Left ventricle myocardium superior (tissue), 1 donor: ENCODE data around the gene SHH. TPM values are rescaled to one million over a fixed set of nuclear protein-coding genes. Genes with fewer than 3 reads are reported as not detected.
A peak's percentile ranks its signal among the peaks of the same experiment; 100 is the strongest.

Source experiments
- ATAC-seq: fragments of 200-7000 bp; cut with Tn5 transposase; one replicate; pipeline ENCODE4 v1.9.1; 2020; ENCODE audit warnings: mild to moderate bottlenecking, moderate library complexity
- DNase-seq: peaks from one replicate; pipeline ENCODE4 v3.0.0-alpha.2; 2020
- intact Hi-C: fragments of 100-400 bp; cut with micrococcal nuclease; formaldehyde crosslinking; loops from one replicate; pipeline ENCODE4 v1.11.0; 2022
- total RNA-seq: library from RNA; stranded (reverse); fragmentation: NEBNext Ultra II Directional; extraction: Animal tissue kit (Norgen Biotek cat#: 25700); gene quantifications from one replicate; pipeline ENCODE4 v1.2.1, GENCODE V29; 2021
- donor health status: DM: no; HTN: yes; CAD: no; lungs with severe emphysema.

Gene SHH
- total RNA-seq, 1 donor from 2014 or later = not detected

DNA sequence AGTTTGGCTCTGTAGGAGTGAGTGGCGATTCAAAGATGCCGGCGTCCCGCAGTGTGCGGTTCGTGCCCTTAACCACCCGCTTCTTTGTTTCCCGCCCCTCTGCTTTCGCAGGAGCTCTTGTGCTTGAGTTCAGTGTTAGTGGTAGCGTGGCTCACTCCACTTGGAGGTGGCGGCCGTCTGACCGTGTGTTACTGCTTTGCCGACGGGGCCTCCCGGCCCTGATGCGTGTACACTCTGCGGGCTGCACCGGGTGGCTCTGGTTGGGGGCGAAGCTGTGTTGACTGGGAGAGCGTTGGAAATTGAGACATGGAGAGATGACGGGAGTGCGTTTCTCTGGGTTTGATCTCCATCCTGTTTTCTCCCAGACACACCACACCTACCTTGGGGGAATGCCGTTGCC is 31.4 kb downstream of the SHH start:
- DNase-seq = no peak
- no peak for ATAC-seq
- intact Hi-C loops = no loop called here

DNA sequence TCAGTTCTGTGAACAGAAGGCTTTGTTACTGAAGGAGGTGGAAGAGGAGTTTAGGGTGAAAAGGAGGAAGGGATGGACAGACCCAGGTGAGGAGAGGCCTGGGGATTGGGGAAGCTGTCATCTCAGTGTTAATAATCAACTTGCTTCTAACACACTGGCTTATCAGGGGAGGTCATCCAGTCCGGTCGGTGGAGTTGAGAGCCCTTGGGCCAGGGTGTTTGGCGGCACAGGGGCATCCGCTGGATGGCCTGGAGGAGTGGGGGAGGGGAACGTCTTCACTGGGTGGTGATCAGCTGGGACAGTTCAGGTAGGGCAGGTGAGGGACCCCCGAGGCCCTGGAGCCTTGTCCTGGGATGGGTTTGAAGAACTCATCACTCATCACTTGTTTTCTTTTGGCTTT is 33.9 kb downstream of the SHH start:
- intact Hi-C loops = no loop called here
- ATAC-seq (no peak), DNase-seq (no peak)

DNA sequence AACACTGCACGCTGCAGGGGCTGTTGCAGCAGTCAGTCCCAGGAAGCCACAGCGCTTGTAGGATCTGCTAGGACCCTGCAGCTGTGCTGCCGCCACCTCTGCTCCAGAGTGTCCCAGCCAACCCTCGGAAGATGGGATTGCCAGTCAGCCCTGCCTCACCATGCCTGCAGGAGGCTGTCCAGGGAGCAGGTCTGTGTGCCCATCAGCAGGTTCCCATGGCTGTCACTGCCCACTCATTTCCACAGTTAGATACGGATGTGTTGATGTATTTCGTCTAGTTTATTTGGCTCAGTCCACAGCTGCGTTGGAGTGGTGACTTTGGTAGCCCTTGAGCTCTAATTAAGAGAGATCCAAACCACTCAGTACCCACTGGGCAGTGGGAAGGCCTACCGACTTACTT is 35.7 kb downstream of the SHH start:
- DNase-seq = no peak
- ATAC-seq = peak; percentile 23
- intact Hi-C loops = no loop called here

DNA sequence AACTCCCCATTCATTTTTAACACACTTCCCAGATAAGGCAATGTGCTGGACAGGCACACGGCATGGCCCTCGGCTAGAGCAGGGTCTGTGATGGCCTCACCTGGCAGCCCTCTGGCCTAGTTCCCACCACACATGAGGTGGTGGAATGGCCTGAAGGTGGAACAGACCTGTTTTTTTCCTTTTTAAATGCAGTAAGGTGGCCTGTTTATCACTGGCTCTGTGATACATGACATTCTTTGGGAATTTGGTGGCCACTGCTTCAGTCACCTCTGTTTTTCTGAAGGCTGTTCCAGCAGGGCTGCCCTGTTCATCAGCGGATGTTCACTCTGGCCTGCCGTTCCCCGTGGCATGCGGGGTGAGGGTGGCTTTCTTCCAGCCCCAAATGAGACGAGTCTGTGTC is 36.6 kb downstream of the SHH start:
- no peak for ATAC-seq
- intact Hi-C loops = no loop called here
- no peak for DNase-seq

DNA sequence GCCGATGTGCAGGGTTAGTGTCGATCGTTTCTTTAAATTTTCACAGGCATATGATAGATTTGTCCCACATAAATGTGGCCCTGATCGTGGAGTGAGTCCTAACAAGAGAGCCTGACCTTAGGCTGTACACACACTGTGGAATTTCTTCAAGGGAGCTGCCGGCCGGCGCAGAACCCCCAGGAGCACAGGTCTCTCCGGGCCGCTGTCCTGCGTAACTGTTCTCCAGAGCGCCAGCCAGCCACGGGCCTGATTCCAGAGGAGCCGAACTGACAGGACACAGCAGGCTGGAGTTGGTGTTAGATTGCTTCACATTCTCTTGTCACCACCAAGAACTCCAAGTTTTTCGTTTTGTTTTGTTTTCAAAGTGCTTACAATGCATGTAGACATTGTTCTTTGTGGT is 37.3 kb downstream of the SHH start:
- ATAC-seq (peak; percentile 53), DNase-seq (peak; percentile 68)
- intact Hi-C loops = no loop called here

DNA sequence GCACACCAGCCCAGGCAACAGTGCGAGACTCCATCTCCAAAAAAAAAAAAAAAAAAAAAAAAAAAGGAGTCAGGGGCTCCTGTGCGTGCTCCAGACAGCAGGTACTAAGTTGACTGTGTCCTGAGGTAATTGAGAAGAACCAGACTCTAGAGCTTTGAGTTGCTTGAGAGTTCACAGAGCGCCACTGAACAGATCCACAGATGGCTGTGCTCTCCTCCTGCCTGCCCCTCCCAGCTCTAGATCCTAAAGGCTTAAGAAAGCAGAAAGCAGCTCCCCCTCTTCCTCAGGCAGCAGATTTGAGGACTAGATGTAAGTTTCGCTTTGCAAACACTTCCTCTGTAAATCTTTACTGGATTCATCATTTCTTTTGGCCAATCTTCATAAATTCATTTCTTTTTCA is 38.7 kb downstream of the SHH start:
- DNase-seq = no peak
- no peak for ATAC-seq
- intact Hi-C loops = no loop called here

DNA sequence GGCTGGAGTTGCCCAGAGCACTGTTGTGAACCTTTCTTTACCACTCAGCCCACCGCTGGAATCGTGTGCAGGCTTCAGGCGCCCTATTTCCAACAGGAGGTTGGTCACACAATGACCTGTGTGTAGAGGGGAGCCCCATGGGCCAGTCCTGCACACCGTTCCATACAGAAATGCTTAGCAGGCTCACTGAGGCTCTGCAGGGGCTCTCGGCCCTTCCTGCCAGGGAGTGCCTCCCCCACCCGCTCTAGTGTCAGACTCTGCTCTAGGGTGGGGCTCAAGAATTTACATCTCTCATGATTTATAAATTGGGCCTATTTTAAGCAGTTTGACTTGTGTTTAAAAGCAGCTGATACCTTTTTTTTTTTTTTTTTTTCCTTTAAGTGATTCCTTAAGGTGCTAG is 42.0 kb downstream of the SHH start:
- no peak for DNase-seq
- intact Hi-C loops = no loop called here
- ATAC-seq = no peak

DNA sequence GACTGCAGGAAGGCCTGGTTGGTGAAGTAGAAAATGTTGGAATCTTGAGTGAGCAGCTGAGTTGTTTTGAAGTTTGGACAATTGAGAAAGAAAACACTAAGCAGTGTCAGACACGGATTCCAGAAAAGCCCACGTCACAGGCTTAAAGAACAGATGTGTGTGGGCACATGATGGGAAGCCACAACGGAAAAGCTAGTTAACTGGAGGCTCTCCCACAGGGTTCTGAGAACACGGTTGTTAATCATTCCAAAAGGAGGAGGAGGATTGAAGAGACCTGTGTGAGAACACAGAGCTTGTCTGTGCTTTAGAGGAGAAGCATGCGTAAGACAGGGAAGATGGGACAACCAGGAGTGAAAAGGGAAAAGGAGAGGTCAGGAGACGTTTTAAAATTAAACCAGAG is 42.6 kb downstream of the SHH start:
- ATAC-seq = peak; percentile 23
- intact Hi-C loops = loop anchor here (5.0 kb wide), 1 partner anchor 172 kb away; no protein-coding TSS in a partner anchor
- no peak for DNase-seq

DNA sequence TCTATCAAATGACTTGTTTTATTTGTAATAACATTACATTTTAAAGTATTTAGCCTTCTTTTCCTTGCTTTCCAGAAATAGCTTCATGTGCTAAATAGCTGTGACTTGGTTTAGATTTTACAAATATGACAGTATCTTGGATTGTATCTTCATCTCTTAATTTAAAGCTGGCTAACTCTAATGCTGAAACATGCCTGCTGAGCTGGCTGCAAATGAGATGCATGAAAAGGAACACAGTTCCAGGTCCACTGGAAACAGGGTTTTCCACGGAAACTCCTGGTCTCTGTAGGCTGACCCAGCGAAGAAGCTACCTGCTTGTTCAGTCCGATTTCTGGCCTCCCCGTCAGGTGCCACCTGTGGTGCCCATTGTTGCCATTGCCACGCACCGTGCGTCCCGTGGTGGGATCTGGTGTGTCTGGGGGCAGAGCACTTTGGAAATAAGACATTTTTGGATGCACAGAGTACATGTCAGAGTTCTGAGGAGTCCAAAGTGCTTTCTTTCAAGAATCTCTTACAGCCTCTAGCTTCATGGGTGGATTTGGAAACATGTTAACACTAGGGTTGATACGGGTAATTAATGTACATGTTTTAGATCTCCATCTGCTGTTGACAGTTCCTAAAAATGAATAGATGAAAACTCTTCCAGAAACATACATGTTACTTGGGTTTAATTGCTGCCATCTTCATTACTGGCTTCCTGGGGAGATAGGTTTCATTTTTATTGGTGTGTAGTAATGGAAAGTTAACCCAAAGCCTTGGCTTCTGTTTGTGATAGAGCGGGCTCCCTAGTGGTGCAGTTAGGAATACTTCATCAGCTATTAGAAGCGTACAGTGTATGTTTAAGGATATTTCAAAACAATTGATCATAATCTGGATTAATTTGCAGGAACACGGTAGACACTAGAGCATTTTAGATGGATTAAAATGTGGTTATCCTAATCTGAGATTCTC is 45.0 kb downstream of the SHH start:
- ATAC-seq = no peak
- intact Hi-C loops = loop anchor here (5.0 kb wide), 1 partner anchor 170 kb away; no protein-coding TSS in a partner anchor
- DNase-seq = no peak

DNA sequence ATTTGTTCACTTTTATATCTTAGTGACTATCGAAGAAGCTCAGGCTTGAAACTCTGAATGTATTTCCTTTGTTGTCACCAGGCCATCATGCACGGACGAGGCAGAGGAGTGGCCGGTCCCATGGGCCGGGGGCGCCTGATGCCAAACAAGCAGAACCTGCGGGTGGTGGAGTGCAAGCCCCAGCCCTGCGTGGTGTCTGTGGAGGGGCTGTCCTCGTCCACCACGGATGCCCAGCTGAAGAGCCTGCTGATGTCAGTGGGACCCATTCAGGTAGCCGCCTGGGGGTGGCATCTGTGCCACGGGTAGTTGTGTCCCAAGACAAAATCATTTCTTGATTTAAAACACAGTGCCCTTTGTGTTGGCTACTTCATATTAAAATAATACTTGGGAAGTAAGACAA is 45.9 kb downstream of the SHH start:
- intact Hi-C loops = loop anchor here (5.0 kb wide), 1 partner anchor 169 kb away; no protein-coding TSS in a partner anchor
- DNase-seq = no peak
- no peak for ATAC-seq

DNA sequence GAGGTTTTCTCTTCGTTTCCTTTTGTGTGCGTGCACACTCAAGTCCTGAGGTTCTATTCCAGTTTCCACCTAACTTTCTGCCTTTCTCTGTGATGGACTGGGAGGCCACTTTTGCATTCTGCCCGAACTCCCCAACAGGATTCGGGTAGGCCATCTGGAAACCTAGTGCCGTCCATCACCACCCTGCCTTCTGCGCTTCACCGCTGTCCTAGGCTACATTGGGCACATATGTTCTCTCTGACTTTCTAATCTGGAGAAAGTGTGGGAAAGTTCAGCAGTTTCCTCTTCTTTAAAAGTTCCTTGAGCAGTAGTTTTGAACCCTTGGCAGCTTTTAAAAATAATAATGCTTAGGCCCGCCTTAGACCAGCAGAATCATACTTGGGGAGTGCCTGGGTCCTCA is 46.8 kb downstream of the SHH start:
- intact Hi-C loops = loop anchor here (5.0 kb wide), 1 partner anchor 168 kb away; no protein-coding TSS in a partner anchor
- DNase-seq (no peak), ATAC-seq (no peak)

DNA sequence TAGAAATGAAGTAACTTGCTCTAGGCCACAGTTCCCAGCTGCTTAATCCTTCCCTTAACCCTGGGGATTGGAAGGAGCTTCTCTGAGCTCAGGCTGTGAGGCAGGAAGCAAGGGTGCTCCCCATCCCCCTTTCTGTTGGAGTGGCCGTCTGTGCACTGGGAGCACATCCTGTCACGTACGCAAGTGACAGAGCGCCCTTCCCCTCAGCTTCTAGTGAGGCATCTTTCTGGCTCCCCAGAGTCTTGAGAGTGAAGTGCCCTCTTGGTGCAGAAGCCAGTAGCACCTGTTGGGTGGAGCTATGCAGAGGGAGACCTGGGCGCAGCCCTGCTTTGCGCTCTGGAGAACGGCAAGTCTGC is 47.8 kb downstream of the SHH start:
- ATAC-seq (peak; percentile 35), DNase-seq (no peak)
- intact Hi-C loops = no loop called here

DNA sequence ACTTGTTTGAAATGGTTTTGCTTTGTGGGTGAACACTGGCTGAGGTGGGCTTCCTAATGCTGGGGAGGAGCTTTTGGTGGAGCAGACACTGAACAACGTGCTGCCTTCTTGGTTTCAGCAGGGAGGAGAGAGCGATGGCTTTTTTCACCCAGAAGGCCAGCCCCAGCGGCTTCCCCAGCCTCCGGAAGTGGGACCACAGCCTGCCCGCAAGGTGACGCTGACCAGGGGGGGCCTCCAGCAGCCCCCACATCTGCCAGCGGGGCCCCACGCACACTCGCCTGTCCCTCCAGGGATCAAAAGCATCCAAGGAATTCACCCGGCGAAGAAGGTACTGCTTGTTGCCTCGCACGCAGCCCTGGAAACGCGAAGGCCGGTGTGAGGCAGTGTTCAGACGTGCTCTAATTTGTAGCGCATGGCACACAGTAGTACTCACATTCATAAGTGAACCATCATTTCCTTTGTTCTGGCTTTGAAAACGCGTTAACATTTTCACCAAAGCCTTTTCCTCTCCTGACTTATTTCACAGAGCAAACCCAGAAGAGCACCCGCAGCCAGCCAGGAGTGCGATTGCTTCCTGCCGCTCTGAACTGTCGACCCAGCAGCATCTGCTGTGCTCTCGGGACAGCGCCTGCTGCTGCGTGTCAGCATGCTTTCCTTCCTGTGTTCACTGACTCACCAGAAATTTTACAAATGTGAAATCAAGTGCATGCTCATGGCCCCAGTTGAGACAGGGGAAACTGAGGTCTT is 48.4 kb downstream of the SHH start:
- DNase-seq (peak; percentile 55), ATAC-seq (peak; percentile 48)
- intact Hi-C loops = no loop called here

DNA sequence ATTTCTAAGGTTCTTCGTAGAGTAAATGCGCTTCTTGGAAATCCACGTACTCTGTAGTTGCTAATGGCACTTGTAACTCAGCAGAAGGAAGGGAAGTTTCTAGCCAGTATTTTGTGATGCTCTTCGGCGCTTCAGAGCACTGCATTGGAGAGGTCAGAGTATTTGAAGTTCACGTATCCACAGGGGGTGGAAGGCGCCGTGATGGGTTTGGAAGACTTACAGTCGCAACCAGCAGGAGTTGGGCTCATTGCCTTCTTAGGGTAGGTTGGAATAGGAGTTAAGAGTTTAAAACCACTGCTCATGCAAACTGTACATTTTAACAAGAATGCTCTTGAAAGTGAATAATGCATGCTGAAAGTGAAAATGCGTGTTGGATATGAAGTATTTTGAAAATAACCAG is 49.1 kb downstream of the SHH start:
- DNase-seq (no peak), ATAC-seq (no peak)
- intact Hi-C loops = no loop called here

DNA sequence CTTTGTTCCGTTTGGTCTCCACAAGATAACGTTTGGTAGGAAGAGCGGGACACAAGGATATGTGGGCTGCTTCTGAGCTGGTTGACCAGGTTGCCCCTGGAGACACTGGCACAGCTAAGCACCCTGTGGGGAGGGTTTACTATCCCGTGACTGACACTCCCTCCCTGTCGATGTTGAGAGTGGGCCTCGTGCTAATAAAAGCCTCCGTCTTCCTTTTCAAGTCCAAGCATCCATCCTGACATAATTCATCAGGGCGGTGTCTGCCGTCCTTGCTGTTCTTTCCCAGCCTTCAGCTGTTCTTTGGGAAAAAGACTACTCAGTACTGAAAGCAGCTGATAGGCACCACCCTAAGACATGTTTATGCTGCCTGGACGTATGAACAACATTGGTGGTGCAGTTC is 49.6 kb downstream of the SHH start:
- no peak for DNase-seq
- peak; percentile 82 for ATAC-seq
- intact Hi-C loops = no loop called here

DNA sequence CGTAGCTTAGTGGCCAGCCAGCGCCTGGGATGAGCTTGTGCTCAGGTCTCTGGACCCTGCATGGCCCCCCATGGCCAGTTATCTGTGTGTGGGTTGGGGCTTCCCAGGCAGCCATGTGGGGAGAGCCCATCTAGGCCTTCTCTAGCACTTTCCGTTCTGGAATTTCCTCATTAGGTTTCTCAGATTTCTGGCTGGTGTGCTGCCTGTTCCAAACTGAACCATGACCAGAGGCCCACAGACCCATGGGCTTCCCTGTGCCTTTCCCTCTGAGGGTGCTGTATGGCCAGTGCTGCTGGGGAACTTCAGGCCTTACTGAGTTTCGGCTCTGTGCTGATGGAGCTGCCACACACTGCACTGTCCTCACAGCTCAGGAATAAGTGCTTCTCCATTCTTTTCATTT is 50.2 kb downstream of the SHH start:
- intact Hi-C loops = no loop called here
- ATAC-seq = no peak
- no peak for DNase-seq

DNA sequence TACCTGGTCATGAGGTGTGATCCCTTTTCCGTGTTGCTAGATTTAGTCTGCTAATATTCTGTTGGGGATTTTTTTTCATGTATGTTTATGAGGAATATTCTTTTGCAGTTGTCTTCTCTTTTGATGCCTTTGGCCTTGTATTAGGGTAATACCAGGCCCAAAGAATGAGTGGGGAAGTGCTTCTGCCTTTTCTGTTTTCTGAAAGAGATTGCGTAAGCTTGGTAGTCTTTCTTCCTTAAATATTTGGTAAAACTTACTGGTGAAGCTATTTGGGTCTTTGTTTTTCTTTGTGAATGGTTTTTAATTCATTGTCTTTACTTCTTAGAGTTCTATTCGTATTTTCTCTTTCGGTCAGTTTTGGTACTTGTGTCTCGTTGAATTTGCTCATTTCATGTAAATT is 51.1 kb downstream of the SHH start:
- no peak for ATAC-seq
- intact Hi-C loops = no loop called here
- DNase-seq = no peak

DNA sequence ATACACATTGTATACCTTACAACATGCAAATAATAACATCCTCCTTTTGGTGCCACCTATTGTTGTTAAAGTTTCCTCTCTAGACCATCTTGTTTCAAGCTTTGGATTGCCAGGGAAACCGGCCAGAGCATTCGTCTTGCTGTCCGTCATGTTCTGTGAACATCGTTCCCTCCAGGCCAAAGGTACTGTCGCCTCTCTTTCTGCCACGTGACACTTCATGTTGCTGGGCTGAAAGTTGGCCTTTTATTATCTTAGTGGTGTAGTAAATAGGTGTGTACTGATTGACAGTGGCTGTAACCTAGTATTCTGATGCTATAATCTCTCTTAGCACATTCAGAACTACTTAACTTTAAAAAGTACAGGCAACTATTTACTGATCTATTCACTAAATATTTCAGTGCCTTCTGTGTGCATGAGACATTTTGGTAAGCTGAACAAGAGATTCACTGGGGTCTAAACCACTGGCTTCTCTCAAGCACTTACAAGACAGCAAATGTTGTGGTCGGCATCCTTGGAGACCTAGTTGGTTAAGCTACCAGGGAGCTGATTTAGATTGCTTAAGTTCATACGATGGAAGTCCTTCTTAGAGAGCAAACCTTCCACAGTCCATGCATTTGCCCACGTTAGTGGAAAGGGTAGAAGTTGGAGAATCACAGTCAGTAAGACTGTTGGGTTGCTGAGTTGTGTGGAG is 52.4 kb downstream of the SHH start:
- DNase-seq (no peak), ATAC-seq (peak; percentile 63)
- intact Hi-C loops = no loop called here

DNA sequence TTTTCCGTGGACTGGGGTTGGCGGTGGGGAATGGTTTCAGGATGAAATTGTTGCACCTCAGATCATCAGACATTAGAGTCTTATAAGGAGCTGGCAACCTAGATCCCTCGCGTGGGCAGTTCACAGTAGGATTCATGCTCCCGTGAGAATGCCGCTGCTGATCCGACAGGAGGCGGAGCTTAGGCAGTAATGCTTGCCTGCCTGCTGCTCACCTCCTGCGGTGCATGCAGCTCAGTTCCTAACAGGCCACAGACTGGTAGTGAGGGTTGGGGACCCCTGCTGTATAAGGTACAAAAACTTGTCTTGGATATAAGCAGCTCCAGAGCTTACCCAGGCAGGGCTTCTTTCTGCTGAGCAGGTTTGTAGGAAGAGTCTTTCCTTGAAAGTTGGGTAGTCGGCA is 53.9 kb downstream of the SHH start:
- no peak for DNase-seq
- no peak for ATAC-seq
- intact Hi-C loops = no loop called here

DNA sequence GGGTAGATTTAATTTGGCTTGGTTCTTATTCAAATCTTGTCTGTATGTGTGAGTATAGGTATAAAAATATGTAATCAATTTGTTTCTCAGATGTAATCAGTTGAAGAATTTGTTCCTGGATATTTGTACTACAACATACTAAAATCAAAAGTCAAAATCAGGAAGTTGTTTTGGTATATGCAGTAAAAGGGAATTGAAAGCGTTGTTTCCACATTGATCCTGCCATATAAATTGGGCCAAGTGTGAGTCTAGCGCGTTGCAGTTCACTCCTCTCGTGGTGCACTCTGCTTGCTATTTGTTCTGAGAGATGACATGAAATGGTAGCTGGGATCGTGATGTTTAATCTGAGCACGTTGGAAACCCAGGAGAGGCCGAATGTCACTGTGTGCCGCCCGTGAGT is 55.9 kb downstream of the SHH start:
- no peak for DNase-seq
- ATAC-seq = no peak
- intact Hi-C loops = no loop called here
